A549 (cell line): ENCODE measurements around the gene SETD2. TPM values are rescaled to one million over a fixed set of nuclear protein-coding genes. Genes with fewer than 3 reads are reported as not detected.

Source experiments
- ATAC-seq, 2 experiments: fragments of 200-7000 bp in 1 of 2; fragments of >200 bp in 1 of 2; cut with Nextera tagmentation in 1 of 2; cut with Tn5 transposase in 1 of 2; 3 replicates each; pipeline versions ENCODE4 v1.8.0 to v1.9.1; 2018 to 2020; ENCODE audit warnings: mild to moderate bottlenecking in 1 of 2, moderate library complexity in 1 of 2
- CTCF ChIA-PET: fragments of 300-600 bp; sonication (Branson Sonifier 250); formaldehyde crosslinking; extraction: SDS; loops from one replicate; lab custom pipeline; 2021; ENCODE audit warnings: antibody characterized with exemption, inconsistent platforms; lab: Yijun Ruan, JAX
- POLR2A ChIA-PET: fragments of 350-600 bp; formaldehyde crosslinking; extraction: SDS; loops from one replicate; lab custom pipeline; 2021; ENCODE audit warnings: antibody characterized with exemption, inconsistent platforms; lab: Yijun Ruan, JAX
- DNase-seq, 2 experiments: peaks; one replicate each; pipeline versions ENCODE4 v3.0.0 to v3.0.0-alpha.2; 2011 to 2016; ENCODE audit warnings: low read depth in 1 of 2, low spot score in 1 of 2
- FAIRE-seq: peaks from 2 replicates; lab custom pipeline; 2011; peaks lifted over from hg19 to GRCh38; lab: Jason Lieb, UNC
- H3K27ac ChIP-seq, 2 experiments: fragments of >200 bp; sonication (Bioruptor Twin); formaldehyde crosslinking; 3 replicates each; pipeline ENCODE4 v1.5.1; 2016 to 2017
- H3K4me1 ChIP-seq: fragments of >200 bp; sonication (Bioruptor Twin); formaldehyde crosslinking; 3 replicates; pipeline ENCODE4 v1.6.1; 2016
- H3K4me2 ChIP-seq: fragments of >200 bp; sonication (Bioruptor Twin); formaldehyde crosslinking; 3 replicates; pipeline ENCODE4 v1.6.1; 2016
- H3K4me3 ChIP-seq: fragments of >200 bp; sonication (Bioruptor Twin); formaldehyde crosslinking; 3 replicates; pipeline ENCODE4 v1.5.1; 2016
- H3K9me3 ChIP-seq: fragments of >200 bp; sonication (Bioruptor Twin); formaldehyde crosslinking; 3 replicates; pipeline ENCODE4 v1.6.1; 2016
- BHLHE40 ChIP-seq: IDR thresholded peaks from 2 replicates; pipeline ENCODE4 v1.6.1; 2012; ENCODE audit warnings: low read depth, low read length, inconsistent platforms
- CEBPB ChIP-seq, 2 experiments: fragments of >200 bp in 1 of 2; sonication (Bioruptor Twin) in 1 of 2; formaldehyde crosslinking in 1 of 2; IDR thresholded peaks; 2 replicates each; pipeline ENCODE4 v1.6.1; 2012 to 2016
- EP300 ChIP-seq, 2 experiments: fragments of >200 bp; sonication (Bioruptor Twin); formaldehyde crosslinking; IDR thresholded peaks; 2 replicates in 1 of 2; 3 replicates in 1 of 2; pipeline ENCODE4 v1.6.1; 2016 to 2017
- HEYL ChIP-seq: fragments of 250-450 bp; sonication (Bioruptor Pico); IDR thresholded peaks from 2 replicates; pipeline ENCODE4 v1.8.0; 2021; ENCODE audit warnings: mild to moderate bottlenecking, moderate library complexity
- MAFK ChIP-seq: fragments of 450-650 bp; IDR thresholded peaks from 2 replicates; pipeline ENCODE4 v1.6.1; 2014; ENCODE audit not compliant: partially characterized antibody
- POLR2A ChIP-seq: IDR thresholded peaks from 2 replicates; pipeline ENCODE4 v1.6.1; 2012; ENCODE audit warnings: mild to moderate bottlenecking, low read length
- RARB ChIP-seq: fragments of 250-450 bp; sonication (Bioruptor Pico); IDR thresholded peaks from 2 replicates; pipeline ENCODE4 v1.8.0; 2021; ENCODE audit warnings: mild to moderate bottlenecking, moderate library complexity
- RCOR1 ChIP-seq: fragments of 150-350 bp; IDR thresholded peaks from 2 replicates; pipeline ENCODE4 v1.6.1; 2014; ENCODE audit warnings: antibody characterized with exemption, low read length, low read depth
- SMC3 ChIP-seq: fragments of >200 bp; sonication (Bioruptor Twin); formaldehyde crosslinking; IDR thresholded peaks from 3 replicates; pipeline ENCODE4 v1.6.1; 2018; ENCODE audit warnings: inconsistent platforms
- TFCP2L1 ChIP-seq: fragments of 250-450 bp; sonication (Bioruptor Pico); IDR thresholded peaks from 2 replicates; pipeline ENCODE4 v1.5.0; 2021; ENCODE audit warnings: mild to moderate bottlenecking
- ZSCAN20 ChIP-seq: fragments of 250-450 bp; sonication (Bioruptor Pico); IDR thresholded peaks from 2 replicates; pipeline ENCODE4 v1.8.0; 2022; ENCODE audit warnings: mild to moderate bottlenecking, moderate library complexity
- WGBS: methylation state at CpG from one replicate; pipeline ENCODE4 v1.1.6; 2017; ENCODE audit errors: missing lambda C conversion rate; 5-methylcytosine and 5-hydroxymethylcytosine counted together
- polyA plus RNA-seq, 4 experiments: library from polyadenylated mRNA; depleted of rRNA in 3 of 4; stranded (reverse); fragments of >200 nt; fragmentation: RNase III in 1 of 4; extraction: RNeasy Plus Mini Kit Qiagen cat#74134 plus additional on column Dnase treatment in 1 of 4; gene quantifications; 2 replicates in 3 of 4; 3 replicates in 1 of 4; pipeline ENCODE4 v1.2.3, GENCODE V29; 2011 to 2017
- TF ChIP-seq, protein P1 (sequence below): IDR thresholded peaks from 2 replicates; pipeline ENCODE4 v1.6.1; 2012; ENCODE audit warnings: low read depth, borderline replicate concordance
- TF ChIP-seq, protein P2 (sequence below): fragments of 200-600 bp; sonication (generic); IDR thresholded peaks from 2 replicates; pipeline ENCODE4 v1.6.1; 2016; ENCODE audit warnings: antibody characterized with exemption, mild to moderate bottlenecking, moderate library complexity
- TF ChIP-seq, protein P3 (sequence below): IDR thresholded peaks from 2 replicates; pipeline ENCODE4 v1.6.1; 2012
- TF ChIP-seq, protein P4 (sequence below): fragments of >200 bp; sonication (Bioruptor Twin); formaldehyde crosslinking; IDR thresholded peaks from 2 replicates; pipeline ENCODE4 v1.6.1; 2016
- TF ChIP-seq, protein P5 (sequence below): IDR thresholded peaks from 2 replicates; pipeline ENCODE4 v1.6.1; 2012
- TF ChIP-seq, protein P6 (sequence below): fragments of 150-350 bp; IDR thresholded peaks from 2 replicates; pipeline ENCODE4 v1.6.1; 2014; ENCODE audit warnings: low read depth, mild to moderate bottlenecking, low read length

SETD2 gene
- polyA plus RNA-seq, 2 of the 4 experiments (the other 2 are of a cell fraction): 16.8 to 26.1 TPM

DNA sequence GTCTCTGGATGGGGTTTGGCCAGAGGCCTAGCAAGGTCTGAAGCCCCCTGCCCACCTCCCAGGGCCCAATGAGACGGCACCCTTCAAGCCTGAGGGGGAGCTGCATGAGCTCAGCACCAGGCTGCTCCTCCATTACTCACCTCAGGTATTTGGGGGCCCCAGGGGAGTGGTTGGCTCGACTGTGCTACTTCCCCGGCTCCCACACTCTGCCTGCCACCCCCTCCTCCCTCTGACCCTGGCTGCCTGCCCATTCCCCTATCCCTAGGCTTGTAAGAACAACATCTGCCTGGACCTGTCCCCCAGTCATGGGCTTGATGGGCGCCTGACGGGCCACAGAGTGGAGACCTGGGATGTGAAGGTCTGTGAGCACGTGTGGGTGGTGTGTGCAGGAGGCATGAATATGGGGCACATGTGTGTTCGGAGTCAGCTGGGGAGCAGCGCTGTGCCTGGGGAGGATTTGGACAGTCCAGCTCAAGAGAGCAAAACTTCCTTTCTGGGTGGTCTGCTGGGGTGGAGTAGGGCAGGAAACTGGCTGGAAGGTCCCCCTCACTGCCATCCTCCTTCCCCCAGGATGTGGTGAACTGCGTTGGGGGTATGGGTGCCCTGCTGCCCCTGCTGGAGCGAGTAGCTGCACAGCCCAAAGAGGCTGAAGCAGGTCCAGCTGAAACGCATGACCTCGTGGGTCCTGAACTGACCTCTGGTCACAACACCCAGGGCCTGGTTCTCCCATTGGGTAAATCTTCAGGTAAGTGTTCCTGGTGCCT is 167.0 kb downstream of the SETD2 start (continued):
- TF ChIP-seq, protein P1, sequence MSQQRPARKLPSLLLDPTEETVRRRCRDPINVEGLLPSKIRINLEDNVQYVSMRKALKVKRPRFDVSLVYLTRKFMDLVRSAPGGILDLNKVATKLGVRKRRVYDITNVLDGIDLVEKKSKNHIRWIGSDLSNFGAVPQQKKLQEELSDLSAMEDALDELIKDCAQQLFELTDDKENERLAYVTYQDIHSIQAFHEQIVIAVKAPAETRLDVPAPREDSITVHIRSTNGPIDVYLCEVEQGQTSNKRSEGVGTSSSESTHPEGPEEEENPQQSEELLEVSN: no peak
- TF ChIP-seq, protein P2, sequence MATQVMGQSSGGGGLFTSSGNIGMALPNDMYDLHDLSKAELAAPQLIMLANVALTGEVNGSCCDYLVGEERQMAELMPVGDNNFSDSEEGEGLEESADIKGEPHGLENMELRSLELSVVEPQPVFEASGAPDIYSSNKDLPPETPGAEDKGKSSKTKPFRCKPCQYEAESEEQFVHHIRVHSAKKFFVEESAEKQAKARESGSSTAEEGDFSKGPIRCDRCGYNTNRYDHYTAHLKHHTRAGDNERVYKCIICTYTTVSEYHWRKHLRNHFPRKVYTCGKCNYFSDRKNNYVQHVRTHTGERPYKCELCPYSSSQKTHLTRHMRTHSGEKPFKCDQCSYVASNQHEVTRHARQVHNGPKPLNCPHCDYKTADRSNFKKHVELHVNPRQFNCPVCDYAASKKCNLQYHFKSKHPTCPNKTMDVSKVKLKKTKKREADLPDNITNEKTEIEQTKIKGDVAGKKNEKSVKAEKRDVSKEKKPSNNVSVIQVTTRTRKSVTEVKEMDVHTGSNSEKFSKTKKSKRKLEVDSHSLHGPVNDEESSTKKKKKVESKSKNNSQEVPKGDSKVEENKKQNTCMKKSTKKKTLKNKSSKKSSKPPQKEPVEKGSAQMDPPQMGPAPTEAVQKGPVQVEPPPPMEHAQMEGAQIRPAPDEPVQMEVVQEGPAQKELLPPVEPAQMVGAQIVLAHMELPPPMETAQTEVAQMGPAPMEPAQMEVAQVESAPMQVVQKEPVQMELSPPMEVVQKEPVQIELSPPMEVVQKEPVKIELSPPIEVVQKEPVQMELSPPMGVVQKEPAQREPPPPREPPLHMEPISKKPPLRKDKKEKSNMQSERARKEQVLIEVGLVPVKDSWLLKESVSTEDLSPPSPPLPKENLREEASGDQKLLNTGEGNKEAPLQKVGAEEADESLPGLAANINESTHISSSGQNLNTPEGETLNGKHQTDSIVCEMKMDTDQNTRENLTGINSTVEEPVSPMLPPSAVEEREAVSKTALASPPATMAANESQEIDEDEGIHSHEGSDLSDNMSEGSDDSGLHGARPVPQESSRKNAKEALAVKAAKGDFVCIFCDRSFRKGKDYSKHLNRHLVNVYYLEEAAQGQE: no peak
- no peak for TF ChIP-seq ZSCAN20 (CRISPR knock-in tag)
- TF ChIP-seq, all 56 proteins: peak for 0

DNA sequence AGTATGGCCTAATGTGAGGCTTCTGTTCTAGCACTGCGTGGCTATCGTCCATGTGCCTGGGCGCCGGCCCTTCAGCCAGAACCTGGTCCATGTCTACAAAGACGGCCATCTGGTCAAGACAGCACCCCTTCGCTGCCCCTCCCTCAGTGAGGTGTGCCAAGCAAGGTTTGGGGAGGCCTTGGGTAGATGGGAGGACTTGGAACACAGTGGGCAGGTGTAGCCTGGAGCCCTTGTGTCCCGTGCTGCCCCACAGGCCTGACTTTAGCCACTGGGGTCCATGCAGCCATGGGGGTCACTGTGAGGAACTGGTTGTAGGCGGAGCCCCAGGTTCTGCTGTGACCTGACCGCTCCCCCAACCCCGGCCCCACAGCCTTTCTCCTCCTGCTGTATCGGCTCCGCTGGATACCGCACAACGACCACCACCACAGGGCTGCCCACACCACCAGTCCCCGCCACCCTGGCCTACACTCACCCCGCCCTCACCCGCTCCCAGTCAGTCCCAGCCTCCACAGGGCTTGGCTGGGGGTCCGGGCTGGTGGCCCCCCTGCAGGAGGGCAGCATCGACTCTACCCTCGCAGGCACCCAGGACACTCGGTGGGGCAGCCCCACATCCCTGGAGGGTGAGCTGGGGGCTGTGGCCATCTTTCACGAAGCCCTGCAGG is 167.9 kb downstream of the SETD2 start:
- no peak overlapping the region for H3K27ac ChIP-seq
- POLR2A ChIA-PET: interaction anchor here (0.6 kb wide), 1 partner anchor 19 kb away, joined by 3 read pairs; no protein-coding TSS in a partner anchor
- no peak overlapping the region for H3K4me3 ChIP-seq
- H3K4me1 ChIP-seq: peaks cover 12% of the 10 kb centered on the region
- WGBS: 100% methylated on average over 3 of the region's 22 CpGs
- no peak for FAIRE-seq
- no peak overlapping the region for H3K4me2 ChIP-seq
- DNase-seq: no peak
- no peaks in the 10 kb centered on the region for H3K9me3 ChIP-seq
- ATAC-seq: no peak
- TF ChIP-seq CEBPB (IDR thresholded peaks at IDR 0.05) (no peak), RCOR1 (no peak), TFCP2L1 (no peak), EP300 (IDR thresholded peaks at IDR 0.05) (no peak), HEYL (no peak), SMC3 (no peak), MAFK (no peak), POLR2A (no peak), BHLHE40 (no peak), RARB (CRISPR knock-in tag) (no peak), ZSCAN20 (CRISPR knock-in tag) (no peak)
- TF ChIP-seq, protein P2: no peak
- TF ChIP-seq, protein P3, sequence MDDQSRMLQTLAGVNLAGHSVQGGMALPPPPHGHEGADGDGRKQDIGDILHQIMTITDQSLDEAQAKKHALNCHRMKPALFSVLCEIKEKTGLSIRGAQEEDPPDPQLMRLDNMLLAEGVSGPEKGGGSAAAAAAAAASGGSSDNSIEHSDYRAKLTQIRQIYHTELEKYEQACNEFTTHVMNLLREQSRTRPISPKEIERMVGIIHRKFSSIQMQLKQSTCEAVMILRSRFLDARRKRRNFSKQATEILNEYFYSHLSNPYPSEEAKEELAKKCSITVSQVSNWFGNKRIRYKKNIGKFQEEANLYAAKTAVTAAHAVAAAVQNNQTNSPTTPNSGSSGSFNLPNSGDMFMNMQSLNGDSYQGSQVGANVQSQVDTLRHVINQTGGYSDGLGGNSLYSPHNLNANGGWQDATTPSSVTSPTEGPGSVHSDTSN: no peak
- TF ChIP-seq, protein P4, sequence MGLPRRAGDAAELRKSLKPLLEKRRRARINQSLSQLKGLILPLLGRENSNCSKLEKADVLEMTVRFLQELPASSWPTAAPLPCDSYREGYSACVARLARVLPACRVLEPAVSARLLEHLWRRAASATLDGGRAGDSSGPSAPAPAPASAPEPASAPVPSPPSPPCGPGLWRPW: no peak
- TF ChIP-seq, protein P5, sequence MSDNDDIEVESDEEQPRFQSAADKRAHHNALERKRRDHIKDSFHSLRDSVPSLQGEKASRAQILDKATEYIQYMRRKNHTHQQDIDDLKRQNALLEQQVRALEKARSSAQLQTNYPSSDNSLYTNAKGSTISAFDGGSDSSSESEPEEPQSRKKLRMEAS: no peak
- TF ChIP-seq, protein P6, sequence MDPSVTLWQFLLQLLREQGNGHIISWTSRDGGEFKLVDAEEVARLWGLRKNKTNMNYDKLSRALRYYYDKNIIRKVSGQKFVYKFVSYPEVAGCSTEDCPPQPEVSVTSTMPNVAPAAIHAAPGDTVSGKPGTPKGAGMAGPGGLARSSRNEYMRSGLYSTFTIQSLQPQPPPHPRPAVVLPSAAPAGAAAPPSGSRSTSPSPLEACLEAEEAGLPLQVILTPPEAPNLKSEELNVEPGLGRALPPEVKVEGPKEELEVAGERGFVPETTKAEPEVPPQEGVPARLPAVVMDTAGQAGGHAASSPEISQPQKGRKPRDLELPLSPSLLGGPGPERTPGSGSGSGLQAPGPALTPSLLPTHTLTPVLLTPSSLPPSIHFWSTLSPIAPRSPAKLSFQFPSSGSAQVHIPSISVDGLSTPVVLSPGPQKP: no peak
- CTCF ChIA-PET: interaction anchor here (1.3 to 4.8 kb wide), 4 partner anchors 60 to 73 kb away, joined by 3 to 54 read pairs (median 4); no protein-coding TSS in a partner anchor
